Hepatocyte (in vitro differentiated cells): ENCODE measurements around the gene SLC30A9.

Experiments
- CTCF ChIP-seq: fragments of 200-600 bp; sonication (generic); IDR thresholded peaks from 2 replicates; pipeline ENCODE4 v1.5.1; 2016; ENCODE audit warnings: antibody characterized with exemption, mild to moderate bottlenecking; ENCODE audit not compliant: poor library complexity
- EZH2 ChIP-seq: fragments of 200-600 bp; sonication (generic); IDR thresholded peaks from 2 replicates; pipeline ENCODE4 v1.6.1; 2016; ENCODE audit warnings: antibody characterized with exemption, mild to moderate bottlenecking, borderline replicate concordance
- EZH2phosphoT487 ChIP-seq: fragments of 200-600 bp; sonication (generic); IDR thresholded peaks from one replicate; pipeline ENCODE4 v1.6.1; 2018; ENCODE audit warnings: antibody characterized with exemption, mild to moderate bottlenecking, low read depth, moderate library complexity; ENCODE audit not compliant: unreplicated experiment, severe bottlenecking

GRCh38 chr4:42015438-42015837, 25.1 kb downstream of the SLC30A9 start:
- TF ChIP-seq CTCF, result no peak
- TF ChIP-seq EZH2, result no peak
- TF ChIP-seq EZH2phosphoT487, result no peak
